ENCODE results near the gene ELN.

ELN gene

DNA sequence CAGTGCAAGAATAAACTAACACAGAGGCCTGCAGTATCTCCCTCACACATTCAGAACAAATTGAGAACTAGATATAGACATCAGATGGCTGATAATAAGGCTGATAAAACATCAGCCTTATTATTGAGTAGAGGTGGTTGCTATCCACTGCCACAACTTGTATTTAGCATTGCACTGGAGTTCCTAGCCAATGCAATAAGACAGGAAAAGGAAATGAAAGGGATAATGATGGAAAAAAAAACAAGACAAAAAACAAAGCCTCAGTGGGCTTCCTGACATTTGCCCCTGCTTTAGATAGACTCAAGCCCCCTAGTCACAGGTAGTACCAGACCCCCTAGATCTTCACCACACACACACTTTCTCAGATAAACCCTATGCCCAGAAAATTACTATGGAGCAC, 33.2 kb upstream of the ELN start:
- Histone ChIP-seq H3K79me2 (ENCODE audit: control insufficient read depth, low read length) (no peaks in the 10 kb centered on the region), H3F3A (ENCODE audit: control insufficient read depth, insufficient read depth) (no peaks in the 10 kb centered on the region), H3K27me3 (ENCODE audit: control insufficient read depth, low read length) (no peaks in the 10 kb centered on the region), H3K4me3 (ENCODE audit: low read length) (no peak overlapping the region), H4K20me1 (ENCODE audit: control insufficient read depth, insufficient read depth, low read depth, low read length) (no peaks in the 10 kb centered on the region), H3K27ac (ENCODE audit: low read depth, low read length) (no peak overlapping the region), H3K4me2 (ENCODE audit: low read length) (no peak overlapping the region), H3K9me3 (ENCODE audit: control insufficient read depth, insufficient read depth, low read length) (peaks cover 16% of the 10 kb centered on the region), H3K36me3 (ENCODE audit: control insufficient read depth, low read length) (no peaks in the 10 kb centered on the region), H3K4me1 (ENCODE audit: control insufficient read depth, low read length) (no peaks in the 10 kb centered on the region), H3K9me2 (replicated peaks; ENCODE audit: control insufficient read depth, low read length) (no peaks in the 10 kb centered on the region)
- TF ChIP-seq, protein P1, sequence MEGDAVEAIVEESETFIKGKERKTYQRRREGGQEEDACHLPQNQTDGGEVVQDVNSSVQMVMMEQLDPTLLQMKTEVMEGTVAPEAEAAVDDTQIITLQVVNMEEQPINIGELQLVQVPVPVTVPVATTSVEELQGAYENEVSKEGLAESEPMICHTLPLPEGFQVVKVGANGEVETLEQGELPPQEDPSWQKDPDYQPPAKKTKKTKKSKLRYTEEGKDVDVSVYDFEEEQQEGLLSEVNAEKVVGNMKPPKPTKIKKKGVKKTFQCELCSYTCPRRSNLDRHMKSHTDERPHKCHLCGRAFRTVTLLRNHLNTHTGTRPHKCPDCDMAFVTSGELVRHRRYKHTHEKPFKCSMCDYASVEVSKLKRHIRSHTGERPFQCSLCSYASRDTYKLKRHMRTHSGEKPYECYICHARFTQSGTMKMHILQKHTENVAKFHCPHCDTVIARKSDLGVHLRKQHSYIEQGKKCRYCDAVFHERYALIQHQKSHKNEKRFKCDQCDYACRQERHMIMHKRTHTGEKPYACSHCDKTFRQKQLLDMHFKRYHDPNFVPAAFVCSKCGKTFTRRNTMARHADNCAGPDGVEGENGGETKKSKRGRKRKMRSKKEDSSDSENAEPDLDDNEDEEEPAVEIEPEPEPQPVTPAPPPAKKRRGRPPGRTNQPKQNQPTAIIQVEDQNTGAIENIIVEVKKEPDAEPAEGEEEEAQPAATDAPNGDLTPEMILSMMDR (IDR thresholded peaks at IDR 0.05; ENCODE audit: low read depth, low read length, poor library complexity, severe bottlenecking): no peak
- TF ChIP-seq EZH2phosphoT487 (IDR thresholded peaks at IDR 0.05; ENCODE audit: borderline replicate concordance, low read length): no peak

- TF ChIP-seq, protein P1 (IDR thresholded peaks at IDR 0.05; ENCODE audit: low read depth, low read length, poor library complexity, severe bottlenecking): no peak
- TF ChIP-seq EZH2phosphoT487 (IDR thresholded peaks at IDR 0.05; ENCODE audit: borderline replicate concordance, low read length): no peak
- Histone ChIP-seq H3K4me3 (ENCODE audit: low read length) (no peak overlapping the region), H3K79me2 (ENCODE audit: control insufficient read depth, low read length) (no peaks in the 10 kb centered on the region), H3K9me2 (replicated peaks; ENCODE audit: control insufficient read depth, low read length) (no peaks in the 10 kb centered on the region), H3F3A (ENCODE audit: control insufficient read depth, insufficient read depth) (no peaks in the 10 kb centered on the region), H3K4me2 (ENCODE audit: low read length) (no peak overlapping the region), H3K4me1 (ENCODE audit: control insufficient read depth, low read length) (no peaks in the 10 kb centered on the region), H3K27ac (ENCODE audit: low read depth, low read length) (no peak overlapping the region), H3K27me3 (ENCODE audit: control insufficient read depth, low read length) (no peaks in the 10 kb centered on the region), H4K20me1 (ENCODE audit: control insufficient read depth, insufficient read depth, low read depth, low read length) (no peaks in the 10 kb centered on the region), H3K36me3 (ENCODE audit: control insufficient read depth, low read length) (no peaks in the 10 kb centered on the region), H3K9me3 (ENCODE audit: control insufficient read depth, insufficient read depth, low read length) (peaks cover 16% of the 10 kb centered on the region)
Measured at GRCh38 chr7:73995330-73995729, 32.6 kb upstream of the ELN start.

- no peak overlapping the region for H3K4me2 ChIP-seq (ENCODE audit: low read length)
Measured at GRCh38 chr7:73995821-73996511, 32.0 kb upstream of the ELN start.

More at GRCh38 chr7:73995821-73996511, 32.0 kb upstream of the ELN start:
- H3K27ac ChIP-seq (ENCODE audit: low read depth, low read length): no peak overlapping the region
- H3K36me3 ChIP-seq (ENCODE audit: control insufficient read depth, low read length): no peaks in the 10 kb centered on the region
- TF ChIP-seq EZH2phosphoT487 (IDR thresholded peaks at IDR 0.05; ENCODE audit: borderline replicate concordance, low read length): no peak
- TF ChIP-seq, protein P1 (IDR thresholded peaks at IDR 0.05; ENCODE audit: low read depth, low read length, poor library complexity, severe bottlenecking): no peak
- H3K4me3 ChIP-seq (ENCODE audit: low read length): no peak overlapping the region
- no peaks in the 10 kb centered on the region for H3K4me1 ChIP-seq (ENCODE audit: control insufficient read depth, low read length)
- H3K9me2 ChIP-seq (replicated peaks; ENCODE audit: control insufficient read depth, low read length): no peaks in the 10 kb centered on the region
- H3K9me3 ChIP-seq (ENCODE audit: control insufficient read depth, insufficient read depth, low read length): peaks cover 16% of the 10 kb centered on the region
- H3K79me2 ChIP-seq (ENCODE audit: control insufficient read depth, low read length): no peaks in the 10 kb centered on the region
- no peaks in the 10 kb centered on the region for H4K20me1 ChIP-seq (ENCODE audit: control insufficient read depth, insufficient read depth, low read depth, low read length)
- peaks cover under 1% of the 10 kb centered on the region; the same call in 1 of the 2 replicates for H3K27me3 ChIP-seq (ENCODE audit: control insufficient read depth, low read length)
- H3F3A ChIP-seq (ENCODE audit: control insufficient read depth, insufficient read depth): no peaks in the 10 kb centered on the region
